ENCODE measurements around the gene CKAP2L.
A peak's percentile ranks its signal among the peaks of the same experiment; 100 is the strongest.

The CKAP2L gene

DNA sequence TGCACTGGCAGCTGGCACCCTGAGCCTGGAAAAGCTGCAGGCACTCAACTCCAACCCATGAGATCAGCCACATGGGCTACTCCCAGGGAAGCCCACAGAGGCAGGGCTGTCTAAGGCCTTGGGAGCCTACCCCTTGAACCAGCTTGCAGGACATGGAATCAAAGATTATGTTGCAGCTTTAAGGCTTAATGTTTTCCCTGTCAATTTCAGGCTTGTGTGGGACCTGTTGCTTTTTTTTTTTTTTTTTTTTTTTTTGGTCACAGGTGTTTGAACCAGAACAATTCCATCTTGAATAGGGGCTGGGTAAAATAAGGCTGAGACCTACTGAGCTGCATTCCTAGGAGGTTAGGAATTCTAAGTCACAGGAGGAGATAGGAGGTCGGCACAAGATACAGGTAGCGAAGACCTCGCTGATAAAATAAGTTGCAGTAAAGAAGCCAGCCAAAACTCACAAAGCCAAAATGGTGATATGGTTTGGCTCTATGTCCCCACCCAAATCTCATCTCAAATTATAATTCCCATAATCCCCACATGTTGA lies 27.4 kb upstream of the CKAP2L start:
- no peak for DNase-seq

DNA sequence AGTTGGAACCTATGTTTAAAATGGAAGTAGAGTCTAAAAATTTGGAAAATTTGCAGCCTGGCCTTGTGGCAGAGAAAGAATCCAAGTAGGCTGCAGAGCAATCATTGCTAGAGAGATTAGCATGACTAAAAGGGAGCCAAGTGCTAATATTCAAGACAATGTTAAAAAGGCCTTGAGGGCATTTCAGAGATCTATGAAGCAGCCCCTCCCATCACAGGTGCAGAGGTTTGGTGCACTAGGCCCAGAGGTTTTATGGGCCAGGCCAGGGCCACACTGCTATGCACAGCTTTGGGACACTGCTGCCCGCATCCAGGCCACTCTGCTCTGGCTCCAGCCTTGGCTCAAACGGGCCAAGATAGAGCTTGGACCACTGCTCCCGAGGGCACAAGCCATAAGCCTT lies 26.6 kb upstream of the CKAP2L start:
- no peak for DNase-seq

DNA sequence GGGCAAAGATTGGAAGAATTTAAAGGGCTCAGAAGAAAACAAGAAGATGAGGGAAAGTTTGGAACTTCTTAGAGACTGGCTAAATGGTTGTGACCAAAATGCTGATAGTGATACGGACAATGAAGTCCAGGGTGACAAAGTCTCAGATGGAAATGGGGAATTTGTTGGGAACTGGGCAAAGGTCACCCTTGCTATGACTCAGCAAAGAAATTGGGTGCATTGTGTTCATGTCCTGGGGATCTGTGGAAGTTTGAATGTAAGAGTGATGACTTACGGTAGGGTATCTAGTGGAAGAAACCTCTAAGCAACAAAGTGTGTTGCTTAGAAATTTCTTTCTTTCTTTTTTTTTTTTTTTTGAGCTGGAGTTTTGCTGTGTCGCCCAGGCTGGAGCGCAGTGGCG lies 25.9 kb upstream of the CKAP2L start:
- peak; percentile 56 to 79 for DNase-seq

DNA sequence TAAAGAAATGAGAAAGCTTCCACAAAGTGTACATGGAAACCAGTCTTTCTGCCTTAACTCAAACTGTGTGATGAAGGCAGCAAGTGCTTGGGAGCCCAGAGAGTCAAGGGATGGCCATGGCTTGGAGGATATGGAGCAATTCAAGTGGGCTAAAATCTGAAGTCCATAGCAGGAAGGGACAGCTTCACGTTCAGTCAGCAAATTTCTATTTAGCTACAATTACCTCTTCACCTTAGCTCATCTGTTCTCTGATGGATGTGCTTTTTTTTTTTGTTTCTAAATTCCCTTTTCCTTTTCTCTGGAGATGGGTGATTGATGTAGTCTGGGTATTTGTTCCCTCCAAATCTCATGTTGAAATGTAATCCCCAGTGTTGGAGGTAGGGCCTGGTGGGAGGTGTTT lies 24.8 kb upstream of the CKAP2L start:
- DNase-seq = no peak

DNA sequence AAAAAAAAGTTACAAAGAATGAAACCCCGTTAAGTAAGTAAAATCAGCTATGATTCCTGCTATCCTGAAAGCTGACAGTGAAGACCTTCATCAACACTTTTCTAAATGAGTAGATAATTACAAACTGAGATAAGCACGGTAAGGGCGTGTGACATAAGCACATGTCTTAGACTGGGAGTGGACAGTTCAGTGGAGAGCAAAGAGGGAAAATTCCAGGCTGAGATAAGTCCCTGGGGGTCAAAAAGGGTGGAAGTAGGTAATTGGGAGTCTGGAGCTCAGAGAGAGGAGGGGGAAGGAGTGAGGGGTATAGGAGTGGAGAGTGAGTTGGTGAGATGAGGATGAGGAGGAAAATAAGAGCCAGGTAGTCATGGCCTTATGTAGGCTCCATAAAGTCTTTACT lies 24.2 kb upstream of the CKAP2L start:
- no peak for DNase-seq

DNA sequence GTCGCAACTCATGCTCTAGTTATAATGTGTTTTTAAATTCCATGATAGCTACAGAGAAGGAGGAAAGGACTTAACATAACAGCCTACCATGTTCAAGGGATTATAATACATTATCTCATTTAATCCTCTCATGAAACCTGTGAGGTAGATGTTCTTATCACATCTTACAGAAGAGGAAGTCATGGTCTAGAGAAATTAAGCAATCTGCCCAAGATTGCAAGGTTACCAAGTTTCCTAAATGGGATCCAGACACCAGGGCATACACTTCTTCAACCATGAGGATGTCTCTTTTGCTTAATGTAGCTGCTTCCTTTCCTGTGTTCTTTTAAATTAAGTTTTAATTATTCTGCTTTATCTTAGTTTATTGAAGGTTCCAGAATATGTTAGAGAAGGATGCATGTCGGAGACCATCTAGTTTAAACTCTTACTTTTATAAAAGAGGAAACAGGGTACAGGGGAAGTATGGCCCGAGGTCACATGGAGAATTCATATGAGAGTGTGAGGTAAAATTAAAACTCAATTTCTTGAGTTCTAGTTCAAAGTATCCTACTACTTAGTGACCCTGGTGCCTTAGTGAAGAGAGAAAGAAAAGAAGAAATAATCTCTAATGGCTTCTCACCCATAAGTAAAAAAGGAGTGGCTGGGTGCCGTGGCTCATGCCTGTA lies 23.5 kb upstream of the CKAP2L start:
- DNase-seq = peak; percentile 83 to 89

DNA sequence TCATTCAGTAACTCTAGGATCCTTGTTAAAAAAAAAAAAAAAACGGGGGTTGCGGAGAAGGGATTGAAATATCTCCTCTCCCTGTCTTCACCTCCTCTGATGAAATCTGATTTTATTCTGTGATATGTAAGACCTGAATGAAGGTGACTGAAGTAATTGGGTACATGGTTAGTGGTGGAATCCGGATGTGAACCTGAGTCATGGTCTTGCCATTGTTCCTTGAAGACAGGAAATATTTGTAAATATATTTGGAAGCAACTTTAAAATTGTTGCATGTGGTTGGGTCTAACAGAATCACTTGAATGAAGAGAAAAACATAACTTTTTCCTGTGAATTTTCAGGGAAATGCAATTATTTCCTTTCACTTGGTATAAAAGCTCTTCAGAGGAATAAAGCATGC lies 22.9 kb upstream of the CKAP2L start:
- DNase-seq = no peak

DNA sequence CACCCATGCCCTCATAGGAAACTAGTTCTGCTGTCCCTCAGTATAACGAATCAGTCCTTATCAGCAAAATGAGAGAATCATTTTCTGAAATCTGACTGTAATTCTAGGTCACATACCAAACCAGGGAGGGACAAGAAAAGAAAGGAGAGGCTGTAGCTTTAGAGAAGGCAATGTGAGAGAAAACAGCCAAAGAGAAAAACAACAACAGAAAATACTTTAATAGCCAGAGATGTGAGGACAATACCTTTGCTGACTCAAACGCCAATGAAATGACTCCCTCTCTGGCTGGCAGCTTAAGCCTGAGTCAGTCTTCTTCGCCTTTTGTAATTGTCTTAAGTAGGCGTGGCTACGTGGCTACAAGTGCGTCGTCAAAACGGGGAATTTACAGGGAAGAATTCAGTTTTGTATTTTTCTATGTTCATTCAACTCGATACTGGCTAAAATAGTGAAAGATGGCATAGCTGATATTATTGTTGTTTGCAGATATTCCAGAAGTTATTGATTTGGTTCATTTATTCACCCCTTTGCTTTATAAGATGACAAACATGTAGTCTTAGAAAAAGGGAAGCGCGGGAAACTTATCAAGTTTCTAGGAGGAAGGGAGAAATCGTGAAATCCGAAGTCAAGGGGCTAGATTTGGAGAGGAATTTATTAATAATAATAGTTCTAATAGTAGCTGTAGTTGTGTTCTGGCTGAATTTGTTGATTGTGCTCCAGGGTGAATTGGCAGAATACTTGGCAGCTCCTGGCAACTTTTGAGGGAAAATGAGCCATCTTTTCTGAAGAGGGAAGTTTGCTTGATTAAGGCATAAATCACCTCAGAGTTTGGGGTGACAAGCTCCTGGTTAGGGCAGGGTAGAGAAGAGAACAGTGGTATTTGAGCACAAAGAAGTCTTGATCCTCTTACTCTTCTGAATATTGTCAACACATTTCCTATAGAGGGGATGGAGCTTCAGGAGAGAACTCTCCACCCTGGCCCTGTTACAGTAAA lies 20.1 kb upstream of the CKAP2L start, which contains the start of gene IL1A:
IL1A (minus strand) TSS at position 295 of the 991 bp plus-strand sequence. CDS start 723 bp downstream, outside the sequence.
- DNase-seq = peak; percentile 88 to 97

DNA sequence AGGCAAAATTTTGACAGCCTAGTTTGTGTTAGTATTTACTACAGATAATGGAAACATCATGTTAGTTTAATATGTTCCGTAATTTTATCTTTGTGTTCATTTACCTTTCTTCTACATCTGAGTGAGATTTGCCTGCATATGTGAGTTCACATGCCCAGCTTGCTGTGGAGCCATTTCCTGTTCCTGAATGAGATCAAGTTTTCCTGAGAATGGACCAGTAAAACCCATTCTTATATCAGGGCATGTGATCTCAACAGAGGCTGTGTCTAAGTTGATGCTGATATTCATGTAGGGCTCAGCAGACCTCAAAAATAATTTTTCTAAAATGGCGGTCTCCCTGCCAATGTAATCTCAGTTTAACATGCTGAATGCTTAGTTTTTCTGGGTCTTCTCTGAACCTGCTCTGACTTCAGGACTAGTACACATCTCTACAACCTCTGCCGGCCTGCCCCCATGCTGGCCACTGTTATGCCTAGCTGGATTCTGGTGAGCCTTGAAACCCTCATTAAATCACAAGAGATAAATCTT lies 18.8 kb upstream of the CKAP2L start:
- DNase-seq = peak in 1 of 2 donors; percentile 39

DNA sequence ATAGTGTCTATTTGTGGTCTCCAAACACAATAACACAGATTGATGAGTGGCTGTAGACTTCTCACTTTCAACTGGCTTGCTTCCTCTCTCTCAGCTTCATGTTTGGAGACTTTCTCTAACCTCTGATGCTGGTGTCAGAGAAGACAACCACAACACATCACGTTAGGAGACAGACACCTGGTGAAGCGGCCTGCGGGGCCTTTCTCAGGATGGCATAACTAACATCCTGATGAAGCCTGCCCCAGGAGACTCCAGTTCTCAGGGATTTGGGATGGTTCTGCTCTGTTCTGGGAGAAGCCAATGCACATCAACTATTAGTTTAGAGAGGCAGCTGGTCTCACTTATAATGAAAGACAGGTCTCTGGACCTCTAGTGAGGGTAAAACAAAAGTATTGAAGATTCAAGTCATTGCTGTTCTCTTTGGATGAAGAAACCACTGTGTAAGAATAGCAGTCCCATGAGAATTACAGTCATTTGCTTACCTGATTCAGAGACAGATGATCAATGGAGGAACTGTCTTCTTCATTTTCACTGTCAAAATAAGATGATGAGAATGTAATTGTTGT lies 17.9 kb upstream of the CKAP2L start:
- DNase-seq = peak in 1 of 2 donors; percentile 29

DNA sequence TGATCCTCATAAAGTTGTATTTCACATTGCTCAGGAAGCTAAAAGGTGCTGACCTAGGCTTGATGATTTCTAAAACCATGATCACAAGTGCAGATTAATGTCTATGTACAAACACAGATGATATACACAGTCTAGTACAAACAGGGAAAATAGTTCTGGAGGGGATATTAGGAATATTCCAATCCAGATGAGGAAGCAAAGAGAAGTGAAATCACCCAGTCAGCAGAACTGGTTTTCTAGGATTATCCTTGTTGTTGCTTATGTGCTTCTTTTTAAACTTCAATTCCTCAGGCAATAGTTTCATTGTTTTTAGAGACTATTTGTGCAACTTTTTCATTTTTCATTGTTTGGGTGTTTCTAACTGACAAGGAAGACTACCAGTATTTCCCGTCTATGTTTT lies 15.2 kb upstream of the CKAP2L start:
- peak in 1 of 2 donors; percentile 32 for DNase-seq

DNA sequence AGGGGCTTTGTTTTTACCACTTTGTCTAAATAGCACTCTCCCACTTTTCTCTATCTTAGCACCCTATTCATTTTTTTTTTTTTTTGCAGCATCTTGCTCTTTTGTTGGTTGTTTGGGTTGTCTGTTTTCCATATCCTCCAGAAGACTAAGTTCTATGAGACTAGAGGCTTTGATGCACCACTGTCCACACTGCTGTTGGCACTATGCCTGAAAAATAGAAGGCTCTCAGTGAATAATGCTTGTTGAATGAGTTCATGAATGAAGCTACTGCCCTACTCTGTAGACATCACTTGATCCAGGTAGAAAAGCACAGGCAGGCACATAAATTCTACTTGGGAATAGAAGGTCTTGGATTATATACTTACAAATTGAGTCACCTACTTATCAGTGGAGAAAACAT lies 12.6 kb upstream of the CKAP2L start:
- DNase-seq = peak in 1 of 2 donors; percentile 23

DNA sequence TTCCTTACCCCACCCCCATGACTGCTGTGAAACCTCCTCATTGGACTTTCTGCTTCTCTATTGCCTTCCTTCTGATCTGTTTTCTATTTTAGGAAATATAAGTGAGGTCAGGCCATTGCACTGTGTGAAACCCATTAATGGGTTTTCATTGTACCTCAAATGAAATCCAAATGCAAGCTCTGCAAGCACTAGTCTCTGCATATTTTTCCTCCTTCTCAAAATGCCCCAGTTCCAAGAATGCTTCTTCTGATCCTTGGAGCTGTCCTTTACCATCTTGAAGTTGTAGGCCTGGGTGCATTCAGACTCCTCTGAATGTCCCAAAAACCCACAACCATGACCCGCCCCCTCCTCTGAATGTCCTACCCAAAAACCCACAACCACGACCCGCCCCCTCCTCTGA lies 11.7 kb upstream of the CKAP2L start:
- DNase-seq = peak in 1 of 2 donors; percentile 48

DNA sequence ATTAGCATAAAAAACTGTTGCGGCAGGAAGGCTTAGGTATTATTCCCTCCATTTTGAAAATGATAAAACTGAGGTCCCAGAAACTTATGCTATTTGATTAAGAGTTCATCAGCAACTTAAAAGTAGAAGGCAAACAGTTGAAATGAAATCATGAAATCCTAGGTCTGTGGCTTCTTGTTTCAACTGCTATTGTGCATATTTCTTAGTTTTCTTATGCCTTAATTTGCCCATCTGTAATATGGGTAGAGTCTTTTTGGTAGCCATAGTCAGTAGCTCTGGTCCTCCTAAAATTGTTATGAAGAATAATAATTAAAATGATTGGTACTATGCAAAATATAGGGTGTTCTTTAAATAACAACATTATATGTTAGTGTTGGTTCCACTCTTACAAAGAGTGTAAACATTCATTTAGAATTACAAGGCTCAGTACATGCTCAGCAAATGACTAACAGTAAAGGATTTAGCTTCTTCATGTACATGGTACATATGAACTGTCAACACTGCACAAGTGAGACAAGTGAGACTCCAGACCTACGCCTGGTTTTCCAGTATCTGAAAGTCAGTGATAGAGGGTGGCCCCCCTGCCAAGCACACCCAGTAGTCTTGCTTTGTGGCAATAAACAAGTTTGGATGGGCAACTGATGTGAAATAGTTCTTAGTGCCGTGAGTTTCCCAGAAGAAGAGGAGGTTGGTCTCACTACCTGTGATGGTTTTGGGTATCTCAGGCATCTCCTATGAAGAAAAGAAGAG lies 10.3 kb upstream of the CKAP2L start:
- DNase-seq = peak in 1 of 2 donors; percentile 32

DNA sequence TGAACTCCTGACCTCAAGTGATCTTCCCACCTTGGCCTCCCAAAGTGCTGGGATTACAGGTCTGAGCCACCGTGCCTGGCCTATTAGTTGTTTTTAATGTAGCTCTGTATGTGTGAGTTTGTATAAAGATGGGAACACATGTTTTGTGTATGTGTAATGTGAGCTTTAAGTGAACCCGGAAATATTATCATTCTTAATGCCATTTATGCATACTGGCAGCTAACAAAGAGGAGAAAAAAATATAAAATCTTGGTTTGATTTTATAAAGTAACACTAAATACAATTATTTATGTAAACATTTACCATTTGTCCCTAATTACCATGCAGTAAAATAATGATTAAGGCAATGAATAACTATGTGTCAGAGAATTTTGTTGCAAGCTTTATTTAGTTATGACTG lies 9.1 kb upstream of the CKAP2L start:
- DNase-seq = peak in 1 of 2 donors; percentile 59

DNA sequence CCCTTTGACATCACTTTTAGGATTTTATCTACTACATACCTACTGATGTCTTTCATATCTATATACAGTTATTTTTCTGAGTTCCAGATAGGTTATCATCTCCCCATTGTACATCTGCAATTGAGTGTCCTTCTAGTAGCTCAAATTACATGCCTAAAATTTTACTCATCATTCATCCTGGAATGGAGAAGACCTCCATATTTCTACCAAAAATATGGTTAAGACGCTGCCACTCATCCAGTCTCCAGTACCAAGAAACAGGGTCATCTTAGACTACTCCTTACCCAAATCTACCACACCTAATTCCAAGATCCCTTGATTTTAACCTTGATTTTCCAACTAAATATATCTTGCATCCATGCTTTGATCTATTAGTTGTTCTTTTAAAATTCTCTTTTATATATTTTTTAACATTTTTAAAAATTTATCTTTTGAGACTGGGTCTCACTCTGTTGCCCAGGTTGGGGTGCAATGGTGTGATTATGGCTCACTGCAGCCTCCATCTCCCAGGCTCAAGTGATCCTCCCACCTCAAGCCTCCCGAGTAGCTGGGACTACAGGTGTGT lies 8.6 kb upstream of the CKAP2L start:
- peak in 1 of 2 donors; percentile 36 for DNase-seq

DNA sequence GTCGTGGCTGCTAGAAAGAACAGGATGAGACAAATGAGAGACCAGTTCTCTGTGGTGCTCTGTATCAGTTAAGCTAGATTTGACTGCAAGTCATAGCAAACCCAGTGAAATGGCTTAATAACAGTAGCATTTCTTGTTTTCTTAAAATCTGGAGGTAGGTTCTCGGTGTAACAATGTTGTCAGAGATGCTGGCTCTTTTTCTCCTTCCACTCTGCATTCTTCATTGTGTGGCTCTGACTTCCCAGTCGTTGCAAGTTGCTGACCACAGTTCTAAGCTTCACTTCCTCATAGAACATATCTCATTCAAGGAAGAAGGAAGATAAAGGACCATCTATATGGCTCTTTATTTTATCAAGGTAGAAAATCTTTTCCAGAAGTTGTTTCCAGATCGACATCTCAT lies 7.9 kb upstream of the CKAP2L start:
- peak in 1 of 2 donors; percentile 45 for DNase-seq

DNA sequence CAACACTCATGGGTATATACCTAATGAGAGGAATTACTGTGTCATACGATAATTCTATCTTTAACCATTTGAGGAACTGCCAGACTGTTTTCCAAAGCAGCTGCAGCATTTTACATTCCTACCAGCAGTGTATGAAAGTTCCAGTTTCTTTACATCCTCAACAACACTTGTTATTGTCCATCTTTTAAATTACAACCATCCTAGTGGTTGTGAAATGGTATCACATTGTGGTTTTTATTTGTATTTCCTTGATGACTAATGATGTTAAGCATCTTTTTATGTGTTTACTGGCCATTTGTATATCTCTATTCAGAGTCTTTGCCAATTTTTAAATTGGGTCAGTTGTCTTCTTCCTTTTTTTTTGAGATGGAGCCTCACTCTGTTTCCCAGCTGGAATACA lies 4.0 kb upstream of the CKAP2L start:
- DNase-seq = no peak

DNA sequence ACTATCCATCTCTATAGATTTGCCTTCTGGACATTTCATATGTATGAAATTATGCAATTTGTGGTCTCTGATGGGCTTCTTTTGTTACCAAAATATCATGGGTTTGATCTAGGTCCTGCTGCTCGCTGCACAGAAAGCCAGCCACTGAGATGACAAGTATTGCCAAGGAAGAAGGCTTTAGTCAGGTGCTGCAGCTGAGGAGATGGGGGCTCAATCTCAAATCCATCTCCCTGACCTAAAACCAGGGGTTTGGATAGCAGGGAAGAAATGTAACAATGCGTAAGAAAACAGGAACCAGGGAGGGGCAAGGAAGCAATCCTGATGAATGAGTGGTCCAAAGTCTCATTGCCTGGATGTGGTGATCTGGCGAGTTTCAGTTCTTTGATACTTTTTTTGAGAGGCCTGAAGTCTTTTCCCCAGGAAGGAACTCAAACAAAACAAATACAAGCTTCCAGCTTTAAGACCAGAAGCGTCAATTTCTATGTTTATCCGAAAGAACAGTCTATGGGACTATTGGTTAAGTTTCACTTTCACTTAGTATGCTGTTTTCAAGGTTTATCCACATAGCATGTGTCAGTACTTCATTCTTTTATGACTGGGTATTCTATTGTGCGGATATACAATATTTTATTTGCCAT lies 3.4 kb upstream of the CKAP2L start:
- DNase-seq = peak in 1 of 2 donors; percentile 38

DNA sequence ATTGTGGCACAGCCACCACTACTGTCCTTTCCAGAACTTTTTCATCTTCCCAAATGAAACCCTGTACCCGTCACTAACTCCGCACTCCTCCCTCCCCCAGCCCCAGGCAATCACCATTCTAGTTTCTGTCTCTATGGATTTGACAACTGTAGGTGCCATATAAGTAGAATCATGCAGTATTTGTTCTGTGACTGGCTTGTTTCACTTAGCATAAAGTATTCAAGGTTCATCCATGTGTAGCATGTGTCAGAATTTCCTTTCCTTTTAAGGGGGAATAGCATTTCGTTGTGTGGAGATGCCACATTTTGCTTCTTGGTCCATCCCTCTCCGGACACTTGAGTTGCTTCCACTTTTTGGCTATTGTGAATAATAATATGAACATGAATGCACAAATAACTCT lies 842 bp upstream of the CKAP2L start:
- no peak for DNase-seq

DNA sequence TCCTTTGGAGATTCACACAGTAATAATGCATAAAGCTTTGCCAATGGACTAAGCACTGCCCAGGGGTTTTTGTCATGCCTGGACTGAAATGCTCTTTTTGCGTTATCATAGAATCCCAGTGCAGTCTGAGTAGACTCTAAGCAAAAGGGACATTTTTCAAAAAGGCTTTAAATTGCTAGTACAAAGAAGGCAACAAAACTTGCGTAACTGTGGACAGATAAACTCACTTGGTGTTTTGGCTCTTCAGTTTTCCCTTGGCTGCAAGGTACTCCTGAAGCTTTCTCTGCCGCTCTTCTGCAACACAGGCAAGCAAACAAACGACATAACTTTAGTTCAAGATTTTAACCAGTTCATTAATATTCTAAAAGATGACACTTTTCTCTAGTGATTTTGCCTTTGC lies 2.1 kb downstream of the CKAP2L start:
- no peak for DNase-seq

Measured in inflammatory macrophage treated with lipopolysaccharide for 1 hour (primary cell).